Endometrium (tissue), 2 donors: ENCODE measurements around the gene ALPK3.

ENCODE experiments used
- FAIRE-seq: peaks from 2 replicates; lab custom pipeline; 2012; peaks lifted over from hg19 to GRCh38; lab: Jason Lieb, UNC
- donor health status: control.
- donor health status: control.

ALPK3 gene

GRCh38 chr15:84816694-84817465, at the start of gene ALPK3:
Gene ALPK3 (plus strand): TSS chr15:84817356. CDS start chr15:84817453, 97 bp downstream.
- no peak for FAIRE-seq

GRCh38 chr15:84772031-84772430, 45.1 kb upstream of the ALPK3 start:
- FAIRE-seq = no peak

GRCh38 chr15:84772467-84772866, 44.7 kb upstream of the ALPK3 start:
- FAIRE-seq = no peak

- FAIRE-seq = no peak
These were observed 43.4 kb upstream of the ALPK3 start for GRCh38 chr15:84773716-84774115.

DNA sequence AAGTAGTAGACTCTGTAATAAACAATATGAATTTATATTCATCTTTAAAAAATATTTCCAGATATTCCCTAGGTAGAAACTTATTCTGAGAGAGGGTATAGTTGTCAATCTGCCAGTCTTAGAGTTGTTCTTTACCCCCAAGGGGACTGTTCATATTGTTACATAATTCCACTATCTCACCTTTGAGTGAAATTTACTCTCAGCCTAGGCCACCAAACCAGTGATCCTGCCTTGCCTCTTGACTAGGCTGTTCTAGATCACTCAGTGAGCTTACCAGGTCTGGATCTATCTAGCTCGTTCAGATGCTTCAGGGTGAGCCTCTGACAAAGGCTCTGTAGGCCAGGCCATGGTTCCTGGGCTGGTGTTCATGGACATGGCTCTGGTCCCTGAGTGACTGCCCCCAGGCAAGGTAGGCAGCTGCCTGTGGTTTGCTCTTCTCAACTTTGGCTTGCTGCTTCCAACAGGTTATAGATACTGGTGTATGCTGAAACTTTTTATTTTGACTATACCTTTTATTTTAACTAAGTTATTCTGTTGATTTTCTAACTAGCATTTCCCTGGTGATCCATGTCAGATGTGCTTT, 41.2 kb upstream of the ALPK3 start:
- no peak for FAIRE-seq

DNA sequence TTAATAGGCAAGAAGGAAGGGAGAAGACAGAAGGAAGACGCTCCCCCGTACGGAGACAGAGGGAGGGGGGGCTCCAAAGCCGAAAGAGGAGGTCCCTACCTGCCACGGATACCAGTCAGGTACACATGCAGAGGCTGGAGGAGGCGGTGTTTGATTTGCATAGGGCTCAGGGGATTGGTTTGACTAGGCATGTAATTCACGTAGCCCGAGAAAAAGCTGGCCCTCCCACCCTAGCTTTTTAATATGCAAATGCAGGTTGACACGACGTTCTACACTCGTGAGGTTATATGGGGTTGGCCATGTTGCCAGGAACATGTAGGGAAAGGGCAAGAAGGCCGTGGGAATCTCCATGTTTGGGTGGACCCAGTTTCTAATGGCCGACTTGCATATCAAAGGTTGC, 39.0 kb upstream of the ALPK3 start:
- no peak for FAIRE-seq

DNA sequence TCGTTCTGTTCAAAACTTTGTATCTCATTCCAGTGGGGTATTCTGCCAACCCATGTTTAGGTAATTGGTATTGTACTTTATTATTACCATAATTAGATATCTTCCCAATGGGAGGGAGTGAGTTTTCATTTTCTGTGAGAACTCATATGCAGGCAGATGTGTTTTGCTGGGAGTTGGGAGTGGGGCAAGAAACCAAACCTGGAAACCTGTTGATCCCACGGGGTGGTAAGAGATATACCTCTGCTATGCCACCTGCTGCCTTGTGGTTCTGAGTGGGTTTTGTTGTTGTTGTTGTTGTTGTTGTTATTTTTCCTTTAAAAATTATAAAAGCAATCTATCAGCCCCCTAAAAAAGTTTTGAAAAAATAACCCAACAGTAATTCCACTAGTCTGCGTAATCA, 36.7 kb upstream of the ALPK3 start:
- FAIRE-seq = no peak

GRCh38 chr15:84781495-84781894, 35.7 kb upstream of the ALPK3 start:
- FAIRE-seq = no peak

GRCh38 chr15:84782346-84782745, 34.8 kb upstream of the ALPK3 start:
- no peak for FAIRE-seq

DNA sequence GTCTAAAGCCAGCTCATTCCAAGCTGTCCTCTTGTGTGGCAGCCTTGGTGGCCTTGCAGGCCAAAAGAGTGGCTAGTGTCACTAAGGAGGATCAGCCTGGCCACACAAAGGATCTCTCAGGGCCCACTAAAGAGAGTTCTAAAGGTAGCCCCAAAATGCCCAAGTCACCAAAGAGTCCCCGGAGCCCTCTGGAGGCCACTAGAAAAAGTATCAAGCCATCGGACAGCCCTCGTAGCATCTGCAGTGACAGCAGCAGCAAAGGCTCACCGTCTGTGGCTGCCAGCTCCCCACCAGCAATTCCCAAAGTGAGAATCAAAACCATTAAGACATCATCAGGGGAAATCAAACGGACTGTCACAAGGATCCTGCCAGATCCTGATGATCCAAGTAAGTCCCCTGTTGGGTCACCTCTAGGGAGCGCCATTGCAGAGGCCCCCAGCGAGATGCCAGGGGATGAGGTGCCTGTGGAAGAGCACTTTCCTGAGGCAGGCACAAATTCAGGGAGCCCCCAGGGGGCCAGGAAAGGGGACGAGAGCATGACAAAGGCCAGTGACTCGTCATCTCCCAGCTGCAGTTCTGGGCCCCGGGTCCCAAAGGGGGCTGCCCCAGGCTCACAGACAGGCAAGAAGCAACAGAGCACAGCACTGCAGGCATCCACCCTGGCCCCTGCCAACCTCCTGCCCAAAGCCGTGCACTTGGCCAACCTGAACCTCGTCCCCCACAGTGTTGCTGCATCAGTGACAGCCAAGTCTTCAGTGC, 33.5 kb upstream of the ALPK3 start:
- no peak for FAIRE-seq

DNA sequence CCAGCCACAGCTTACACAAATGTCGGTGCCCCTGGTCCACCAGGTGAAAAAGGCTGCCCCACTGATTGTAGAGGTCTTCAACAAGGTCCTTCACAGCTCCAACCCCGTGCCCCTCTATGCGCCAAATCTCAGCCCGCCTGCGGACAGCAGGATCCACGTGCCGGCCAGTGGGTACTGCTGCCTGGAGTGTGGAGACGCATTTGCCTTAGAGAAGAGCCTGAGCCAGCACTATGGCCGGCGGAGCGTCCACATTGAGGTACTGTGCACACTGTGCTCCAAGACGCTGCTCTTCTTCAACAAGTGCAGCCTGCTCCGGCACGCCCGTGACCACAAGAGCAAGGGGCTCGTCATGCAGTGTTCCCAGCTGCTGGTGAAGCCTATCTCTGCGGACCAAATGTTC, 32.9 kb upstream of the ALPK3 start:
- no peak for FAIRE-seq

- FAIRE-seq = no peak
These were observed 32.1 kb upstream of the ALPK3 start for GRCh38 chr15:84785053-84785452.

DNA sequence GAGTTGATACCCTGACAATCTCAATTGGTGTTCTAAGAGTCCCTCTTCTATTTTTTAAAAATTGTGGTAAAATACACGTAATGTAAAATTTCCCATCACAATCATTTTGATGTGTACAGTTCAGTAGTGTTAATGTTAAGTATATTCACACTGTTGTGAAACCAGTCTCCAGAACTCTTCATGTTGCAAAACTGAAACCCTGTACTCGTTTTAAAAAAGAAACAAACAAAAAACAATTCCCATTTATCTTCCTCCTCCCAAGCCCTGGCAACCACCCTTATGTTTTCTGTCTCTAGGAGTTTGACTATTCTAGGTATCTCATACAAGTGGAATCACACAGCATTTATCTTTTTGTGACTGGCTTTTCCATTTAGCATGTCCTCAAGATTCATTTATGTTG, 28.7 kb upstream of the ALPK3 start:
- FAIRE-seq = no peak

DNA sequence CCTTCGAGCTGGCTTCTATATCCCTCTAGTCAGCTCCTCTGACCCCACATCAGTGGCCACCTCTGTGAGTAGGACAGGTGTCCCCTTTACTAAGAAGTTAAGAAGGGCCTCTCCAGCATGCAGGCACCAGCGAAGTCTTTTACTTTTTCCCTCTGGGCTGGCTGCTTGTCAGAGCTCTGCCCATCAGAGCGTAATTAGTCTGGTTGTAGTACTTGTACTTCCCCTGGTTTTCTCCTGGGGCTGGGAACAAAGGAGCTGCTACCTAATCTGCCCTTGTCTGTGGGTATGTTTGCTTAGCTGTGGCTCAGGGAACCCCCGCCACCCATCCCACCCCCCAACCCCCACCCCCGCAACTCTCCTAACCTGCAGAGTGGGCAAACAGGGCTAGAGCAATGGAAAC, 27.4 kb upstream of the ALPK3 start:
- no peak for FAIRE-seq

DNA sequence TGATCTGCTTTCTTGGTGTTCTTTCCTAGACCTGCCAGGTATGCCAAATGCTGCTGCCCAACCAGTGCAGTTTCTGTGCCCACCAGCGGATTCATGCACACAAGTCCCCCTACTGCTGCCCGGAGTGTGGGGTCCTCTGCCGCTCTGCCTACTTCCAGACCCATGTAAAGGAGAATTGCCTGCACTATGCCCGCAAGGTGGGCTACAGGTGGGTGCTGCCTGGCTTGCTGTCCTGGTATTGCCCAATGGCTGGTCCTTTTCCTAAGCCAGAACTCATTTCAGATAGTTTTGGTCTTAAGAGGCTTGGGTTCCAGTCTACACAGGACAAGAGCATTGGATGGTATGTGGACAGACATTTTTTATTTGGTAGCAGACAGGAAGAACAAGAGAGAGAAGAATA, 26.5 kb upstream of the ALPK3 start:
- FAIRE-seq = no peak

DNA sequence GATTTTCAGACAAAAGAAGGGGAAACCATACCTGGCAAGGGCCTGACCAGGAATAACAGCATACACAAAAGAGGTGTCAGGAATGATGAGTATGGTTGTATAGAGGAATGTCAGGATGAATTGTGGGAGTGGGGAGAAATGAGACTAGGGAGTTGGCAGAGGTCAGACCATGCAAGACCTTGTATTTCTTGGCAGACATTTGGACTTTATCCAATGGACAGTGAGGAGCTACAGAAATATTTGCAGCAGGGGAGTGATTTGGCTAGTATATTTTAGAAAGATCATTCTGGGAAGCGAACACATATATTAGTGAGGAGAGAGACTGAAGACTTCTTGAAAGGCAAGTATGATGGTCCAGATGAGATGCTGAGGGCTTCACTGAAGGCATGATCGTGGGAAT, 25.4 kb upstream of the ALPK3 start:
- no peak for FAIRE-seq

GRCh38 chr15:84793431-84794161, 23.6 kb upstream of the ALPK3 start:
- no peak for FAIRE-seq

- FAIRE-seq = no peak
These were observed 23.0 kb upstream of the ALPK3 start for GRCh38 chr15:84794162-84794547.

DNA sequence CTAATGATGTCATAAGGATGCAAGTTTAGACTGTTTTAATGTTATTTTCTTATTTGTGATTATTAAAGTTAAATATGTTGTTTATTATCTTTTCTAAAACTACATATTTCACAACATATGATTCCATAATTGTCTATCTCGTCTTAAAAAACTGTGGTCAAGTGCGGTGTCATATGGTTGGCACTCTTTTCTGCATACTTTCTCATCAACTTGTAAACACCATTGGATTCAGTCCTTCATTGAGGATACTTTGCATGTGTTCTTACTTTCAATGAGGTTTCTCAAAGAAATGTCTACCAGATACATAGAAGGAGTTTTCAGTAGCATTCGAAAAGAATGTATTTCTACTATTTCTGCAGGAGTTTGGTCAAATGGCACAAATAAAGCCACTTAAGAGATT, 22.0 kb upstream of the ALPK3 start:
- no peak for FAIRE-seq

DNA sequence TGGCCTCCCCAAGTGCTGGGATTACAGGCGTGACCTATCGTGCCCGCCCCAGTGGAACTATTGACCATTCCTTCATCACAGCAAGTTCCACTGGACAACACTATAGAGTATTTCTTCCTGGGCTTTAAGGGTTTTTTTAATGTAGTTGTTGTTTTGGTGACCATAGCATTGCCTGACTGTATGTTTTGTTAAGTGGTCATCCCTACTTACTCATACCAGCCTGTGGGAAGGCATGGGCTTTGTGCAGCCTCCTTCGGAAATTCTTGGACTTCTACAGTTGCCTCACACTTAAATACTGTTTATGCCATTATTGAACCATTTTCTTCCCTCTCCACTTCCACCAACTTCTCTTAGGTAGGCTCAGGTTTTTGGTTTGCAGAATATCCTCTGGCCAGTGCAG, 19.9 kb upstream of the ALPK3 start:
- FAIRE-seq = no peak

GRCh38 chr15:84797801-84798200, 19.4 kb upstream of the ALPK3 start:
- no peak for FAIRE-seq

GRCh38 chr15:84798436-84798946, 18.7 kb upstream of the ALPK3 start:
- FAIRE-seq = no peak
